Thymus (tissue), 11 donors: ENCODE measurements around the gene PDZK1IP1. TPM values are rescaled to one million over a fixed set of nuclear protein-coding genes. Genes with fewer than 3 reads are reported as not detected.

Experiments used
- DNase-seq, 9 donors: peaks; one replicate each; pipeline ENCODE4 v3.0.0-alpha.2; 2013; ENCODE audit warnings: low spot score in 9 of 9, low read depth in 6 of 9, missing footprints in 1 of 9
- H3K27ac ChIP-seq, 2 donors: one replicate each; pipeline ENCODE4 v1.5.1; 2013; ENCODE audit warnings: control low read depth in 1 of 2, low read depth in 1 of 2, low read length in 1 of 2, mild to moderate bottlenecking in 1 of 2, moderate library complexity in 1 of 2
- H3K27me3 ChIP-seq, 2 donors: one replicate each; pipeline ENCODE4 v1.5.1; 2013; ENCODE audit warnings: low read length in 1 of 2; ENCODE audit not compliant: control insufficient read depth in 2 of 2, insufficient read depth in 1 of 2
- H3K36me3 ChIP-seq, 2 donors: one replicate each; pipeline ENCODE4 v1.5.1; 2013; ENCODE audit warnings: low read length in 1 of 2, mild to moderate bottlenecking in 1 of 2, moderate library complexity in 1 of 2; ENCODE audit not compliant: control insufficient read depth in 2 of 2, insufficient read depth in 2 of 2
- H3K4me1 ChIP-seq, 2 donors: one replicate each; pipeline ENCODE4 v1.5.1; 2013; ENCODE audit warnings: low read length in 2 of 2; ENCODE audit not compliant: control insufficient read depth in 2 of 2, insufficient read depth in 2 of 2
- H3K4me3 ChIP-seq, 2 donors: one replicate each; pipeline ENCODE4 v1.5.1; 2013; ENCODE audit warnings: low read length in 2 of 2, control low read depth in 1 of 2, mild to moderate bottlenecking in 1 of 2
- H3K9me3 ChIP-seq, 2 donors: one replicate each; pipeline ENCODE4 v1.5.1; 2013; ENCODE audit warnings: low read length in 1 of 2, mild to moderate bottlenecking in 1 of 2; ENCODE audit not compliant: control insufficient read depth in 2 of 2, insufficient read depth in 1 of 2
- WGBS: extraction: QIAGEN DNeasy Blood & Tissue Kit; methylation state at CpG from one replicate; pipeline ENCODE4 v1.1.7; 2013; 5-methylcytosine and 5-hydroxymethylcytosine counted together
- polyA plus RNA-seq: library from polyadenylated mRNA; stranded (reverse); fragments of 200-250 nt; gene quantifications from one replicate; pipeline ENCODE4 v1.2.3, GENCODE V29; 2013
- total RNA-seq: library from RNA; stranded (reverse); fragments of 120-200 nt; gene quantifications from one replicate; pipeline ENCODE4 v1.2.4, GENCODE V29; 2013
- donor health status: healthy.

Gene PDZK1IP1
- total and polyA plus RNA-seq, 2 donors: 1.1 to 16.4 TPM

DNA sequence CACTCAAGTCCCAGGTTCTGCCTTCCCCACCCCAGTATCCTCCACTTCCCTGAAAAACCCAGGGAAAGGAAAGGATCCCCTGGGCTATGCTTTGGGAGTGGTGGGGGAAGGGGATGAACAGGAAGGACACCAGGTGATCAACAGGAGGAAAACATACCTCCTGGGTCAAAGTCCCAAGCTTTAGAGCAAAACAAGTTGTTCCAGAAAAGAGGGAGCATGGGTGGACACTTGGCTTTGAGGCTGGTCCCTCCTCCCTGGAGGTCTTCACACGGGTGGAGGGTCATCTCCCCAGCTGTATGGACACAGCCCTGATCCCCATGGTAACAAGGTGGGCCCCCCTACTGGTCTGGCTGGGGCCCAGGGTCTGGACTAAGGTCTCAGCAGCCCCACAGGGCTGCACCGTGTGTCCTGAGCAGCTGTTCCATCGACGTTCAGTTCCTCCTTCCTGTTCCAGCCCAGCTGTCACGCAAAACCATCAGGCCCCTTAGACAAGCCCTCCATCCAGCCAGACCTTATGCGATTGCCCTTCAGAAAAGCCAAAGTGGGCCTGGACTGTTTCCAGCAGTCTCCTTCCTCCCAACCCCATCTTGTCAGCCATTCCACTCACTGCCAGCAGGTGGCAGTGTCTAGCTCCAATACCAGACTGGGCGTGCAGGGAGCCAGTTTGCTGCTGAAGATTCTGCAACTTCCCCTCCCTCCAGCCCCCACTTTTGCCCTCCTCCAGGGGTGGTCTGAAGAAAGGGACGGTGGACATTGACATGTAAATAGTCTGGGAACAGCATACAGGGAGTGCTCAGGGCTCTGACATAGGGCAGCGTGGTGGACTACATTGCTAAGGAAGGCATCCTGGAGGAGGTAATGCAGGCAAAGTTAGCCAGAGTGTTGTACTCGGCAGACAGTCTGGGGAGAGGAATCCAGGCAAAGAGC is 2.9 kb upstream of the PDZK1IP1 start:
- no peak overlapping the region for H3K27ac ChIP-seq
- H3K36me3 ChIP-seq: no peaks in the 10 kb centered on the region
- no peak overlapping the region for H3K4me3 ChIP-seq
- WGBS: 22% methylated on average over 10 of the region's 10 CpGs
- DNase-seq: peak in 7 of 9 donors; percentile 22 to 76 (median 60)
- no peaks in the 10 kb centered on the region for H3K27me3 ChIP-seq
- H3K4me1 ChIP-seq: peaks cover 0 to 4% of the 10 kb centered on the region in 2 donors
- H3K9me3 ChIP-seq: no peaks in the 10 kb centered on the region

- 92% methylated on average over 4 of the region's 4 CpGs for WGBS
- Histone ChIP-seq H3K27ac (no peak overlapping the region), H3K27me3 (no peaks in the 10 kb centered on the region), H3K4me3 (no peak overlapping the region), H3K4me1 (peaks cover 0 to 4% of the 10 kb centered on the region in 2 donors), H3K9me3 (no peaks in the 10 kb centered on the region), H3K36me3 (no peaks in the 10 kb centered on the region)
- no peak for DNase-seq
Observed at GRCh38 chr1:47191940-47192457, 2.2 kb upstream of the PDZK1IP1 start.

DNA sequence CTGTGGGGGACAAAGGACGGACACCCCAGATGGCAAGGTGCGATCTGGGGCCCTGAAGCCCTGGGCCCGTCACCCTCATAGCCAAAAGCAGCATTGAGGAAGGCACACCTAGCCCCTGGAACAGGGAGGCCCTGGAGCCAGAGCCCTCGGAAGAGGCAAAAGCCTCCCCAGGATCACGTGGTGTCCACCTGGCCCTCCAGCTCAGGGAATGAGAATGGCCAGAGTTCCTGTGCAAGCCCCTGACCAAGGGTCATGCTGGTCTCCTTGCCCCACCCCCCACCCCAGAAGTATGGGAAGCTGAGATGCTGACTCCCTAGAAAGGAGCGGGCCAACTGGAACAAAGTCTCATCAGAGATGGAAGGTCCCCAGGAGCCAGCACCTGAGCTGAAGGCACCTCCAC is 1.0 kb upstream of the PDZK1IP1 start:
- WGBS: 97% methylated on average over 6 of the region's 6 CpGs
- no peak overlapping the region for H3K27ac ChIP-seq
- H3K4me1 ChIP-seq: peaks cover 0 to 4% of the 10 kb centered on the region in 2 donors
- no peak for DNase-seq
- no peaks in the 10 kb centered on the region for H3K36me3 ChIP-seq
- H3K9me3 ChIP-seq: no peaks in the 10 kb centered on the region
- H3K27me3 ChIP-seq: no peaks in the 10 kb centered on the region
- H3K4me3 ChIP-seq: no peak overlapping the region

- no peak for DNase-seq
- H3K27ac ChIP-seq: no peak overlapping the region
- peaks cover 0 to 4% of the 10 kb centered on the region in 2 donors for H3K4me1 ChIP-seq
- H3K9me3 ChIP-seq: no peaks in the 10 kb centered on the region
- 82% methylated on average over 5 of the region's 5 CpGs for WGBS
- no peaks in the 10 kb centered on the region for H3K36me3 ChIP-seq
- no peaks in the 10 kb centered on the region for H3K27me3 ChIP-seq
- no peak overlapping the region for H3K4me3 ChIP-seq
Observed at GRCh38 chr1:47190509-47190855, 646 bp upstream of the PDZK1IP1 start.

GRCh38 chr1:47188791-47189785 is 748 bp downstream of the PDZK1IP1 start:
- Histone ChIP-seq H3K4me1 (peaks cover 0 to 4% of the 10 kb centered on the region in 2 donors), H3K27me3 (no peaks in the 10 kb centered on the region), H3K36me3 (no peaks in the 10 kb centered on the region), H3K9me3 (no peaks in the 10 kb centered on the region), H3K27ac (no peak overlapping the region), H3K4me3 (no peak overlapping the region)
- 85% methylated on average over 7 of the region's 7 CpGs for WGBS
- no peak for DNase-seq

- Histone ChIP-seq H3K27ac (no peak overlapping the region), H3K4me1 (peaks cover 0 to 4% of the 10 kb centered on the region in 2 donors)
- DNase-seq: no peak
Observed at GRCh38 chr1:47187926-47188250, 1.9 kb downstream of the PDZK1IP1 start.

DNA sequence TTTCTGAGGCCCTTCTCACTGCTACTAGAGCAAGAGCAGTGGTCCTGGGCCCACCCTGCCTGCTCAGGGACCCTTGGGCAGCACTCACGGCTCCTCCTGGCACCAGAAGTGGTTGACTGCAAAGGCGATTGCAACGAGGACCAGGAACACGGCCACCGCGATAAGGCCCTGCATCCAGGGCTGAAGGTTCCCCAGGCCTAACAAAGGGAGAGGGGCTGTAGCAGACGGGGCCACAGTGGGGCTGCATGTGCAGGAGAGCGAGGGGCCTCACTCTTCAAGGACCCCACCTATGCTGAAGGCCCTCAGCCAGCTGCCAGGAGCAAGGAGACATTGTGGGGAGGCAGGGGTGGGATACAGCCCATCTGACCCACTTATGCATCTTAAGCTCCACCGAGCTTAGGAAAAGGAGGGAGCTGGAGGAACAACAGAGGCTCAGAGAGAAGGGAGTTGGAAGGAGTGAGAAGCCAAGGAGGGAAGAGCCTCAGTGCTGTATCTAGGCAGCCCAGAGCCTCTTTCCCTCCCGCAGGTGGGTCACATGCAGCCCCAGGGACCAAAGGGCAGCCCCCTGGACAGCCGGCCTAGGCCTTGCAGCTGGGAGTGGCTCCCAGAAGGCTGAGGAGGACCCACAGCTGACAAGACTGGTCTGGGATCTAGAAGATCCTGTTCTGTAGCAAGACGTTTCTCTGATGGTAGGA is 2.5 kb downstream of the PDZK1IP1 start:
- Histone ChIP-seq H3K27ac (no peak overlapping the region), H3K4me1 (peaks cover 0 to 4% of the 10 kb centered on the region in 2 donors), H3K4me3 (no peak overlapping the region), H3K9me3 (no peaks in the 10 kb centered on the region), H3K27me3 (peaks cover 0 to 2% of the 10 kb centered on the region in 2 donors), H3K36me3 (no peaks in the 10 kb centered on the region)
- WGBS: 92% methylated on average over 12 of the region's 12 CpGs
- DNase-seq: no peak

More at GRCh38 chr1:47187926-47188250, 1.9 kb downstream of the PDZK1IP1 start:
- peaks cover 0 to 2% of the 10 kb centered on the region in 2 donors for H3K27me3 ChIP-seq
- no peaks in the 10 kb centered on the region for H3K9me3 ChIP-seq
- H3K36me3 ChIP-seq: no peaks in the 10 kb centered on the region
- WGBS: 92% methylated on average over 2 of the region's 2 CpGs
- no peak overlapping the region for H3K4me3 ChIP-seq

- H3K27me3 ChIP-seq: peaks cover 0 to 2% of the 10 kb centered on the region in 2 donors
- H3K4me3 ChIP-seq: no peak overlapping the region
- H3K9me3 ChIP-seq: no peaks in the 10 kb centered on the region
- no peaks in the 10 kb centered on the region for H3K36me3 ChIP-seq
- H3K4me1 ChIP-seq: peaks cover 0 to 4% of the 10 kb centered on the region in 2 donors
- WGBS: 95% methylated on average over 13 of the region's 13 CpGs
- DNase-seq: no peak
- H3K27ac ChIP-seq: no peak overlapping the region
Observed at GRCh38 chr1:47186267-47187185, 3.3 kb downstream of the PDZK1IP1 start.
